ENCODE results near the gene NFE2L3. TPM values are rescaled to one million over a fixed set of nuclear protein-coding genes. Genes with fewer than 3 reads are reported as not detected.
A peak's percentile ranks its signal among the peaks of the same experiment; 100 is the strongest.
"Not testable (repeated sequence)": the region's sequence is repeated elsewhere in the genome, so short reads cannot be mapped to it uniquely, and the experiment has no call there.

The NFE2L3 gene
- total and polyA plus RNA-seq, 7 experiments from 2014 or later: 1.1 to 49.5 (median 4.5) TPM

DNA sequence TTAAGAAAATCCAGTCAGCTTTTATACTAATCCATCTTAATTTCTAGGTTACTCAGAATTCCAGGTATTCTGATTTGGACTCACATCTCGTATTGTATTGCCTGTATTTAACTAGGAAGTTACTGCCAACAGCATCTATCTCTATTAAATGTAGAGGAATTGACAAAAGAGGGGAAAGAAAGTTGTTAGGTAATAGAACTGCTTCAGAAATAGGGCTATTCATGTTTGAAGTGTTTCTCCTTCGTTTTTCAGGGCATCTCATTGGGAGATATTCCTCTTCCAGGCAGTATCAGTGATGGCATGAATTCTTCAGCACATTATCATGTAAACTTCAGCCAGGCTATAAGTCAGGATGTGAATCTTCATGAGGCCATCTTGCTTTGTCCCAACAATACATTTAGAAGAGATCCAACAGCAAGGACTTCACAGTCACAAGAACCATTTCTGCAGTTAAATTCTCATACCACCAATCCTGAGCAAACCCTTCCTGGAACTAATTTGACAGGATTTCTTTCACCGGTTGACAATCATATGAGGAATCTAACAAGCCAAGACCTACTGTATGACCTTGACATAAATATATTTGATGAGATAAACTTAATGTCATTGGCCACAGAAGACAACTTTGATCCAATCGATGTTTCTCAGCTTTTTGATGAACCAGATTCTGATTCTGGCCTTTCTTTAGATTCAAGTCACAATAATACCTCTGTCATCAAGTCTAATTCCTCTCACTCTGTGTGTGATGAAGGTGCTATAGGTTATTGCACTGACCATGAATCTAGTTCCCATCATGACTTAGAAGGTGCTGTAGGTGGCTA lies 32.5 kb downstream of the NFE2L3 start:
- H3K4me1 Mint-ChIP-seq: peaks cover 36 to 88% (median 78%) of the 10 kb centered on the region in 7 donors
- not testable (repeated sequence) for H3K4me1 ChIP-seq (ENCODE audit: control insufficient read depth in 2 of 2, insufficient read depth in 2 of 2, low read length in 2 of 2); H3K9me3 ChIP-seq (ENCODE audit: control insufficient read depth in 2 of 3, low read length in 3 of 3); H3K27me3 ChIP-seq (ENCODE audit: control insufficient read depth in 2 of 2, insufficient read depth in 2 of 2, low read length in 2 of 2); DNase-seq; H3K4me3 ChIP-seq (ENCODE audit: low read length); ATAC-seq; H3K27me3 Mint-ChIP-seq
- ChIA-PET CTCF (interaction anchor here (0.7 to 1.4 kb wide), 3 partner anchors 14 to 94 kb away, joined by 3 to 4 read pairs (median 4); no protein-coding TSS in a partner anchor), POLR2A (interaction anchor here (0.6 to 12.5 kb wide), 5 partner anchors 12 to 34 kb away, joined by 3 to 289 read pairs (median 5); partner anchors contain the start of genes CBX3 and HNRNPA2B1)
- H3K36me3 ChIP-seq (ENCODE audit: control insufficient read depth in 2 of 3, insufficient read depth in 3 of 3, low read length in 3 of 3): peaks cover 1 to 12% (median 3%) of the 10 kb centered on the region in 3 experiments
- H3K27ac ChIP-seq (ENCODE audit: low read depth, low read length): peak overlapping the region; percentile 20
- H3K27ac Mint-ChIP-seq: peak overlapping the region; percentile 32 to 90 (median 73)
- H3K36me3 Mint-ChIP-seq: peaks cover 0 to 45% (median 22%) of the 10 kb centered on the region in 5 donors
- peaks cover 0 to 14% (median 0%) of the 10 kb centered on the region in 11 donors for H3K9me3 Mint-ChIP-seq
- intact Hi-C loops (cut with micrococcal nuclease): loop anchor here (1.0 to 2.0 kb wide), 3 partner anchors 14 to 28 kb away; no protein-coding TSS in a partner anchor
- H3K4me3 Mint-ChIP-seq: peak overlapping the region in 3 of 10 donors; percentile 9 to 42 (median 13)

DNA sequence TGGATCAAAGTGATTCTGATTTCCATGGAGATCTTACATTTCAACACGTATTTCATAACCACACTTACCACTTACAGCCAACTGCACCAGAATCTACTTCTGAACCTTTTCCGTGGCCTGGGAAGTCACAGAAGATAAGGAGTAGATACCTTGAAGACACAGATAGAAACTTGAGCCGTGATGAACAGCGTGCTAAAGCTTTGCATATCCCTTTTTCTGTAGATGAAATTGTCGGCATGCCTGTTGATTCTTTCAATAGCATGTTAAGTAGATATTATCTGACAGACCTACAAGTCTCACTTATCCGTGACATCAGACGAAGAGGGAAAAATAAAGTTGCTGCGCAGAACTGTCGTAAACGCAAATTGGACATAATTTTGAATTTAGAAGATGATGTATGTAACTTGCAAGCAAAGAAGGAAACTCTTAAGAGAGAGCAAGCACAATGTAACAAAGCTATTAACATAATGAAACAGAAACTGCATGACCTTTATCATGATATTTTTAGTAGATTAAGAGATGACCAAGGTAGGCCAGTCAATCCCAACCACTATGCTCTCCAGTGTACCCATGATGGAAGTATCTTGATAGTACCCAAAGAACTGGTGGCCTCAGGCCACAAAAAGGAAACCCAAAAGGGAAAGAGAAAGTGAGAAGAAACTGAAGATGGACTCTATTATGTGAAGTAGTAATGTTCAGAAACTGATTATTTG lies 33.3 kb downstream of the NFE2L3 start:
- Mint-ChIP-seq H3K36me3 (peaks cover 0 to 46% (median 26%) of the 10 kb centered on the region in 5 donors), H3K4me3 (peak overlapping the region in 5 of 10 donors; percentile 1 to 65 (median 12)), H3K4me1 (peaks cover 39 to 87% (median 73%) of the 10 kb centered on the region in 7 donors), H3K27me3 (no peaks in the 10 kb centered on the region), H3K27ac (peak overlapping the region; percentile 18 to 90 (median 73)), H3K9me3 (peaks cover 0 to 14% (median 0%) of the 10 kb centered on the region in 11 donors)
- ATAC-seq (peak; percentile 19), DNase-seq (no peak)
- CTCF ChIA-PET: interaction anchor here (0.7 to 1.2 kb wide), 2 partner anchors 18 to 94 kb away, joined by 3 to 4 read pairs; no protein-coding TSS in a partner anchor
- H3K27me3 ChIP-seq (ENCODE audit: control insufficient read depth in 2 of 2, insufficient read depth in 2 of 2, low read length in 2 of 2): no peaks in the 10 kb centered on the region
- peaks cover 5 to 18% (median 10%) of the 10 kb centered on the region in 3 experiments for H3K36me3 ChIP-seq (ENCODE audit: control insufficient read depth in 2 of 3, insufficient read depth in 3 of 3, low read length in 3 of 3)
- H3K4me3 ChIP-seq (ENCODE audit: low read length): no peak overlapping the region
- POLR2A ChIA-PET: interaction anchor here (1.9 to 12.5 kb wide), 2 partner anchors 12 to 13 kb away, joined by 5 to 289 read pairs; partner anchors contain the start of genes CBX3 and HNRNPA2B1
- intact Hi-C loops (cut with micrococcal nuclease): loop anchor here (1.0 to 2.0 kb wide), 3 partner anchors 14 to 29 kb away; no protein-coding TSS in a partner anchor
- no peaks in the 10 kb centered on the region for H3K9me3 ChIP-seq (ENCODE audit: control insufficient read depth in 2 of 3, low read length in 3 of 3)
- H3K27ac ChIP-seq (ENCODE audit: low read depth, low read length): peak overlapping the region; percentile 20
- H3K4me1 ChIP-seq (ENCODE audit: control insufficient read depth in 2 of 2, insufficient read depth in 2 of 2, low read length in 2 of 2): peaks cover 2 to 9% of the 10 kb centered on the region in 2 donors

DNA sequence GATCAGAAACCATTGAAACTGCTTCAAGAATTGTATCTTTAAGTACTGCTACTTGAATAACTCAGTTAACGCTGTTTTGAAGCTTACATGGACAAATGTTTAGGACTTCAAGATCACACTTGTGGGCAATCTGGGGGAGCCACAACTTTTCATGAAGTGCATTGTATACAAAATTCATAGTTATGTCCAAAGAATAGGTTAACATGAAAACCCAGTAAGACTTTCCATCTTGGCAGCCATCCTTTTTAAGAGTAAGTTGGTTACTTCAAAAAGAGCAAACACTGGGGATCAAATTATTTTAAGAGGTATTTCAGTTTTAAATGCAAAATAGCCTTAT lies 33.8 kb downstream of the NFE2L3 start:
- peak overlapping the region; percentile 18 to 90 (median 73) for H3K27ac Mint-ChIP-seq
- peaks cover 0 to 52% (median 31%) of the 10 kb centered on the region in 5 donors for H3K36me3 Mint-ChIP-seq
- H3K4me1 ChIP-seq (ENCODE audit: control insufficient read depth in 2 of 2, insufficient read depth in 2 of 2, low read length in 2 of 2): peaks cover 7 to 9% of the 10 kb centered on the region in 2 donors
- no peaks in the 10 kb centered on the region for H3K27me3 Mint-ChIP-seq
- no peaks in the 10 kb centered on the region for H3K27me3 ChIP-seq (ENCODE audit: control insufficient read depth in 2 of 2, insufficient read depth in 2 of 2, low read length in 2 of 2)
- ChIA-PET CTCF (no interaction called here), POLR2A (interaction anchor here (1.9 to 12.5 kb wide), 2 partner anchors 11 to 14 kb away, joined by 5 to 289 read pairs; partner anchors contain the start of genes CBX3 and HNRNPA2B1)
- H3K4me1 Mint-ChIP-seq: peaks cover 42 to 87% (median 73%) of the 10 kb centered on the region in 7 donors
- no peak overlapping the region for H3K27ac ChIP-seq (ENCODE audit: low read depth, low read length)
- H3K4me3 ChIP-seq (ENCODE audit: low read length): no peak overlapping the region
- intact Hi-C loops (cut with micrococcal nuclease): loop anchor here (1.0 to 2.0 kb wide), 3 partner anchors 13 to 30 kb away; no protein-coding TSS in a partner anchor
- H3K9me3 ChIP-seq (ENCODE audit: control insufficient read depth in 2 of 3, low read length in 3 of 3): no peaks in the 10 kb centered on the region
- peaks cover 10 to 23% (median 15%) of the 10 kb centered on the region in 3 experiments for H3K36me3 ChIP-seq (ENCODE audit: control insufficient read depth in 2 of 3, insufficient read depth in 3 of 3, low read length in 3 of 3)
- DNase-seq (no peak), ATAC-seq (no peak)
- peak overlapping the region in 3 of 10 donors; percentile 4 to 65 (median 12) for H3K4me3 Mint-ChIP-seq
- H3K9me3 Mint-ChIP-seq: peaks cover 0 to 14% (median 0%) of the 10 kb centered on the region in 11 donors

DNA sequence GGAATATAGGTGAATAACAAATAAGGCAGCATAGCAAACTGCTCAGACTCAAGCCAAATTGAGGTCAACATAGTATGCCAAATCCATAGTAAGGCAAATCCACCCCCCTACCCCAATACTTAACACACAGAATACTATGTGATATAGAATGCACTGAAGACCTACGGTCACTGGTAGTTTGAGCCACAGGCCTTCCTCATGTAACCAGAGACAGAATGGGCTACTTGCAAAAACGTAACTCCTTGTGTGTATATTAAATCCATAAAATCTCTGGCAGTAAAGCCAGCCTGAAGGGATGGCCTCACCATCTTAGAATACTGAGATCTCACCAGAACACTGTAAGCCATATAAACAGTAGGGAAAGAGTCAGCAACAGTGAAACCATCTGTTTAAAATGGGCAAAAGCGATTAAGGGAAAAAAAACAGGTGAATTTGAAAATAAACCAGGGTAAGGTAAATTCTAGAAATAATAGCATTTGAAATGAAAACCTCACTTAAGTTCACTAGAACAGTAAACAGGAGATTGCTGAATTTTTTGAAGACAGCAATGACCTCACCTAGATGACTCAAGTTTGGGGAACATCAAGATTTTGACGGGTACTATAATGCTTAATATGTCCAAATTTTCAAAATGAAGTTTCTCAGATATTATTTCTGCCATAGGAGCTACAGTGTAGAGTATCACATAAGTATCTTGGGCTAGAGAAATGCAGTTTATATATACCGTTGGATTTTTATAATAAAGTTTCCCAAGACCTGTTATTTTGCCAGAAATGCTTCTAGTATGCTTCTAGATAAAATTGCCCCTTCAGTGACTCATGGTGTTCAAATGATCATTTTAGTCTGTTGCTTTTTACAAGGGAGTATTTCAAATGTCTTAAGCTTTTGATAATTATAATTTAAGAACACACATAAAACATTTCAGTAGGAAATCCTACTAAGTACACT lies 34.6 kb downstream of the NFE2L3 start:
- peaks cover 0 to 55% (median 34%) of the 10 kb centered on the region in 5 donors for H3K36me3 Mint-ChIP-seq
- H3K4me1 ChIP-seq (ENCODE audit: control insufficient read depth in 2 of 2, insufficient read depth in 2 of 2, low read length in 2 of 2): peaks cover 5 to 12% of the 10 kb centered on the region in 2 donors
- H3K36me3 ChIP-seq (ENCODE audit: control insufficient read depth in 2 of 3, insufficient read depth in 3 of 3, low read length in 3 of 3): peaks cover 14 to 31% (median 18%) of the 10 kb centered on the region in 3 experiments
- H3K27ac ChIP-seq (ENCODE audit: low read depth, low read length): no peak overlapping the region
- peak; percentile 5 for ATAC-seq
- H3K27ac Mint-ChIP-seq: peak overlapping the region; percentile 22 to 77 (median 67)
- H3K9me3 Mint-ChIP-seq: peaks cover 0 to 14% (median 0%) of the 10 kb centered on the region in 11 donors
- CTCF ChIA-PET: interaction anchor here (2.4 kb wide), 1 partner anchor 107 kb away, joined by 8 read pairs; no protein-coding TSS in a partner anchor
- DNase-seq: no peak
- POLR2A ChIA-PET: interaction anchor here (0.8 to 12.5 kb wide), 5 partner anchors 10 to 94 kb away, joined by 3 to 289 read pairs (median 5); partner anchors contain the start of genes CBX3, HNRNPA2B1 and NFE2L3
- H3K27me3 ChIP-seq (ENCODE audit: control insufficient read depth in 2 of 2, insufficient read depth in 2 of 2, low read length in 2 of 2): no peaks in the 10 kb centered on the region
- no peak overlapping the region for H3K4me3 ChIP-seq (ENCODE audit: low read length)
- H3K4me3 Mint-ChIP-seq: peak overlapping the region in 4 of 10 donors; percentile 16 to 27 (median 22)
- H3K9me3 ChIP-seq (ENCODE audit: control insufficient read depth in 2 of 3, low read length in 3 of 3): no peaks in the 10 kb centered on the region
- intact Hi-C loops (cut with micrococcal nuclease): no loop called here
- no peaks in the 10 kb centered on the region for H3K27me3 Mint-ChIP-seq
- H3K4me1 Mint-ChIP-seq: peaks cover 42 to 90% (median 74%) of the 10 kb centered on the region in 7 donors

DNA sequence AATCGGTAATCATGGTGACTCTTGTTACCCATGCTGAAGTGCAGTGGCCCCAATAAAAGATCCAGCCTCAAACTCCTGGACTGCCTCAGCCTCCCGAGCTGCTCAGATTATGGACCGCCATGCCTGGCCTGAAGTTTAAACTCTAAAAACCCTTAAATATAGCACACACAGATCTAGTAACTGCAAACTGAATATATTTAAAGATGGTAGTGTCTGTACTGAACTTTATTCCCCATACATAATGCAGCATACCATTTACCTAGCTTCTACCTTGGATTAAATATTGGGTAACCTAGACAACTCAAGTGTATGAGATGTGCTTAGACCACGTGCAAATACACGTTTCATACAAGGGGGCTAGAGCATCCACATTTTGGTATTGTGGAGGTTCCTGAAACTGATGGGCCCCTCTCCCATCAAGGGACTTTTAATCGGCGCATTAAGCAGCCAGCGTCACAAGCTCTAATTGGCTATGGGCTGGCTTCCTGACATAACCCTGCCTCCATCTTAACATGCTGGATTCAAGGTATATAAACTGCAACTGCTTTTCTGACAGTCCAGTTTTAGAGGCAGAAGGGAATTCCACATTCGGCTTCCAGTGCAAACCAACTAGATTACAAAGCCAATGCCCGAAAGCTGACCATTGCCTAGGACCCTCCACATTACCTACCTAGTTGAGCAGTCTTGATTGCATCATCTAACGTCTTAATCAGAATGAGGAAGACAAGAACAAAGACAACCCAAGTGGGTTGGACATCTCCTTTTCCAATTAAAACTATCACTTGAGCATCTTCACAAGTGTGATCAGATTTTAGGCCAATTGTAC lies 35.6 kb downstream of the NFE2L3 start:
- DNase-seq (no peak), ATAC-seq (peak; percentile 37)
- Mint-ChIP-seq H3K9me3 (peaks cover 0 to 14% (median 0%) of the 10 kb centered on the region in 11 donors), H3K27ac (peak overlapping the region in 7 of 9 donors; percentile 25 to 89 (median 71)), H3K27me3 (no peaks in the 10 kb centered on the region), H3K4me3 (peak overlapping the region in 3 of 10 donors; percentile 16 to 49 (median 32)), H3K36me3 (peaks cover 0 to 63% (median 42%) of the 10 kb centered on the region in 5 donors), H3K4me1 (peaks cover 47 to 90% (median 79%) of the 10 kb centered on the region in 7 donors)
- H3K4me1 ChIP-seq (ENCODE audit: control insufficient read depth in 2 of 2, insufficient read depth in 2 of 2, low read length in 2 of 2): peaks cover 13 to 20% of the 10 kb centered on the region in 2 donors
- intact Hi-C loops (cut with micrococcal nuclease): loop anchor here in 1 of 2 donors (1.0 kb wide), 1 partner anchor 7 kb away; no protein-coding TSS in a partner anchor
- no peak overlapping the region for H3K4me3 ChIP-seq (ENCODE audit: low read length)
- H3K36me3 ChIP-seq (ENCODE audit: control insufficient read depth in 2 of 3, insufficient read depth in 3 of 3, low read length in 3 of 3): peaks cover 20 to 38% (median 22%) of the 10 kb centered on the region in 3 experiments
- POLR2A ChIA-PET: interaction anchor here (0.8 to 12.5 kb wide), 8 partner anchors 9 to 95 kb away, joined by 3 to 289 read pairs (median 6); partner anchors contain the start of genes CBX3, HNRNPA2B1 and NFE2L3
- no peak overlapping the region for H3K27ac ChIP-seq (ENCODE audit: low read depth, low read length)
- CTCF ChIA-PET: interaction anchor here (0.8 to 2.4 kb wide), 5 partner anchors 10 to 182 kb away, joined by 3 to 17 read pairs (median 6); partner anchors contain the start of gene NFE2L3
- H3K9me3 ChIP-seq (ENCODE audit: control insufficient read depth in 2 of 3, low read length in 3 of 3): no peaks in the 10 kb centered on the region
- H3K27me3 ChIP-seq (ENCODE audit: control insufficient read depth in 2 of 2, insufficient read depth in 2 of 2, low read length in 2 of 2): no peaks in the 10 kb centered on the region

All from naive thymus-derived CD4-positive, alpha-beta T cell (primary cell).